ENCODE data around the gene SLC15A4. TPM values are rescaled to one million over a fixed set of nuclear protein-coding genes. Genes with fewer than 3 reads are reported as not detected.
A peak's percentile ranks its signal among the peaks of the same experiment; 100 is the strongest.

Gene SLC15A4
- total and polyA plus RNA-seq, 5 donors from 2014 or later: 1.7 to 12.4 (median 3.1) TPM

- no peak overlapping the region for H3K27ac Mint-ChIP-seq
- H3K27me3 Mint-ChIP-seq: peaks cover 12% of the 10 kb centered on the region
- H3K27me3 ChIP-seq (ENCODE audit: control insufficient read depth, insufficient read depth, low read length): no peaks in the 10 kb centered on the region
- DNase-seq: no peak
- peaks cover 0 to 3% (median 0%) of the 10 kb centered on the region in 7 donors for H3K9me3 Mint-ChIP-seq
- no peaks in the 10 kb centered on the region for H3K4me1 Mint-ChIP-seq
- H3K4me3 Mint-ChIP-seq: no peak overlapping the region
- ATAC-seq (ENCODE audit: low read depth in 2 of 2): no peak
- H3K36me3 ChIP-seq (ENCODE audit: control insufficient read depth, insufficient read depth, low read length): no peaks in the 10 kb centered on the region
- H3K27ac ChIP-seq (ENCODE audit: insufficient read depth, low read length, poor library complexity, severe bottlenecking): no peak overlapping the region
- no peaks in the 10 kb centered on the region for H3K36me3 Mint-ChIP-seq
- no peak overlapping the region for H3K4me3 ChIP-seq (ENCODE audit: low read depth, low read length)
- H3K9me3 ChIP-seq (ENCODE audit: control insufficient read depth in 2 of 2, low read length in 2 of 2): no peaks in the 10 kb centered on the region
- H3K4me1 ChIP-seq (ENCODE audit: control insufficient read depth, insufficient read depth, low read length, poor library complexity, severe bottlenecking): no peaks in the 10 kb centered on the region
Observed at GRCh38 chr12:128767518-128767917, 56.2 kb downstream of the SLC15A4 start.

- ATAC-seq (ENCODE audit: low read depth in 2 of 2): no peak
- Mint-ChIP-seq H3K27ac (peak overlapping the region in 1 of 3 donors; percentile 26), H3K36me3 (no peaks in the 10 kb centered on the region), H3K4me3 (no peak overlapping the region), H3K9me3 (peaks cover 0 to 3% (median 0%) of the 10 kb centered on the region in 7 donors), H3K4me1 (no peaks in the 10 kb centered on the region), H3K27me3 (peaks cover 12% of the 10 kb centered on the region)
- Histone ChIP-seq H3K9me3 (ENCODE audit: control insufficient read depth in 2 of 2, low read length in 2 of 2) (no peaks in the 10 kb centered on the region), H3K27ac (ENCODE audit: insufficient read depth, low read length, poor library complexity, severe bottlenecking) (no peak overlapping the region), H3K27me3 (ENCODE audit: control insufficient read depth, insufficient read depth, low read length) (no peaks in the 10 kb centered on the region), H3K4me1 (ENCODE audit: control insufficient read depth, insufficient read depth, low read length, poor library complexity, severe bottlenecking) (no peaks in the 10 kb centered on the region), H3K36me3 (ENCODE audit: control insufficient read depth, insufficient read depth, low read length) (no peaks in the 10 kb centered on the region), H3K4me3 (ENCODE audit: low read depth, low read length) (no peak overlapping the region)
- no peak for DNase-seq
Observed at GRCh38 chr12:128766738-128767501, 56.8 kb downstream of the SLC15A4 start.

- Mint-ChIP-seq H3K9me3 (peaks cover 0 to 3% (median 0%) of the 10 kb centered on the region in 7 donors), H3K4me1 (no peaks in the 10 kb centered on the region), H3K4me3 (no peak overlapping the region), H3K27me3 (peaks cover 12% of the 10 kb centered on the region), H3K27ac (no peak overlapping the region), H3K36me3 (no peaks in the 10 kb centered on the region)
- Histone ChIP-seq H3K4me1 (ENCODE audit: control insufficient read depth, insufficient read depth, low read length, poor library complexity, severe bottlenecking) (no peaks in the 10 kb centered on the region), H3K9me3 (ENCODE audit: control insufficient read depth in 2 of 2, low read length in 2 of 2) (no peaks in the 10 kb centered on the region), H3K4me3 (ENCODE audit: low read depth, low read length) (no peak overlapping the region), H3K27me3 (ENCODE audit: control insufficient read depth, insufficient read depth, low read length) (no peaks in the 10 kb centered on the region), H3K36me3 (ENCODE audit: control insufficient read depth, insufficient read depth, low read length) (no peaks in the 10 kb centered on the region), H3K27ac (ENCODE audit: insufficient read depth, low read length, poor library complexity, severe bottlenecking) (no peak overlapping the region)
- DNase-seq: no peak
- no peak for ATAC-seq (ENCODE audit: low read depth in 2 of 2)
Observed at GRCh38 chr12:128763395-128763794, 60.4 kb downstream of the SLC15A4 start.

- Mint-ChIP-seq H3K36me3 (no peaks in the 10 kb centered on the region), H3K9me3 (peaks cover 0 to 1% (median 0%) of the 10 kb centered on the region in 7 donors), H3K27ac (no peak overlapping the region), H3K4me1 (no peaks in the 10 kb centered on the region), H3K27me3 (peaks cover 5% of the 10 kb centered on the region), H3K4me3 (no peak overlapping the region)
- Histone ChIP-seq H3K9me3 (ENCODE audit: control insufficient read depth in 2 of 2, low read length in 2 of 2) (no peaks in the 10 kb centered on the region), H3K27ac (ENCODE audit: insufficient read depth, low read length, poor library complexity, severe bottlenecking) (no peak overlapping the region), H3K36me3 (ENCODE audit: control insufficient read depth, insufficient read depth, low read length) (no peaks in the 10 kb centered on the region), H3K27me3 (ENCODE audit: control insufficient read depth, insufficient read depth, low read length) (no peaks in the 10 kb centered on the region), H3K4me3 (ENCODE audit: low read depth, low read length) (no peak overlapping the region), H3K4me1 (ENCODE audit: control insufficient read depth, insufficient read depth, low read length, poor library complexity, severe bottlenecking) (no peaks in the 10 kb centered on the region)
- no peak for ATAC-seq (ENCODE audit: low read depth in 2 of 2)
- DNase-seq: no peak
Observed at GRCh38 chr12:128761379-128761790, 62.4 kb downstream of the SLC15A4 start.

- Histone ChIP-seq H3K4me3 (ENCODE audit: low read depth, low read length) (no peak overlapping the region), H3K9me3 (ENCODE audit: control insufficient read depth in 2 of 2, low read length in 2 of 2) (no peaks in the 10 kb centered on the region), H3K36me3 (ENCODE audit: control insufficient read depth, insufficient read depth, low read length) (no peaks in the 10 kb centered on the region), H3K4me1 (ENCODE audit: control insufficient read depth, insufficient read depth, low read length, poor library complexity, severe bottlenecking) (no peaks in the 10 kb centered on the region), H3K27ac (ENCODE audit: insufficient read depth, low read length, poor library complexity, severe bottlenecking) (no peak overlapping the region), H3K27me3 (ENCODE audit: control insufficient read depth, insufficient read depth, low read length) (no peaks in the 10 kb centered on the region)
- Mint-ChIP-seq H3K4me3 (no peak overlapping the region), H3K4me1 (no peaks in the 10 kb centered on the region), H3K27ac (no peak overlapping the region), H3K9me3 (no peaks in the 10 kb centered on the region), H3K36me3 (no peaks in the 10 kb centered on the region), H3K27me3 (no peaks in the 10 kb centered on the region)
- ATAC-seq (ENCODE audit: low read depth in 2 of 2): no peak
- no peak for DNase-seq
Observed at GRCh38 chr12:128755566-128755965, 68.2 kb downstream of the SLC15A4 start.

GRCh38 chr12:128754275-128754674 lies 69.5 kb downstream of the SLC15A4 start:
- Mint-ChIP-seq H3K4me1 (no peaks in the 10 kb centered on the region), H3K27ac (no peak overlapping the region), H3K27me3 (no peaks in the 10 kb centered on the region), H3K36me3 (no peaks in the 10 kb centered on the region), H3K9me3 (no peaks in the 10 kb centered on the region), H3K4me3 (no peak overlapping the region)
- Histone ChIP-seq H3K4me1 (ENCODE audit: control insufficient read depth, insufficient read depth, low read length, poor library complexity, severe bottlenecking) (no peaks in the 10 kb centered on the region), H3K27me3 (ENCODE audit: control insufficient read depth, insufficient read depth, low read length) (no peaks in the 10 kb centered on the region), H3K36me3 (ENCODE audit: control insufficient read depth, insufficient read depth, low read length) (no peaks in the 10 kb centered on the region), H3K9me3 (ENCODE audit: control insufficient read depth in 2 of 2, low read length in 2 of 2) (no peaks in the 10 kb centered on the region), H3K4me3 (ENCODE audit: low read depth, low read length) (no peak overlapping the region), H3K27ac (ENCODE audit: insufficient read depth, low read length, poor library complexity, severe bottlenecking) (no peak overlapping the region)
- no peak for ATAC-seq (ENCODE audit: low read depth in 2 of 2)
- no peak for DNase-seq

GRCh38 chr12:128753438-128753837 lies 70.3 kb downstream of the SLC15A4 start:
- H3K4me3 ChIP-seq (ENCODE audit: low read depth, low read length): no peak overlapping the region
- no peaks in the 10 kb centered on the region for H3K9me3 ChIP-seq (ENCODE audit: control insufficient read depth in 2 of 2, low read length in 2 of 2)
- H3K27me3 ChIP-seq (ENCODE audit: control insufficient read depth, insufficient read depth, low read length): no peaks in the 10 kb centered on the region
- no peaks in the 10 kb centered on the region for H3K36me3 ChIP-seq (ENCODE audit: control insufficient read depth, insufficient read depth, low read length)
- DNase-seq (no peak), ATAC-seq (ENCODE audit: low read depth in 2 of 2) (no peak)
- Mint-ChIP-seq H3K36me3 (no peaks in the 10 kb centered on the region), H3K4me3 (no peak overlapping the region), H3K27me3 (peaks cover 4% of the 10 kb centered on the region), H3K9me3 (no peaks in the 10 kb centered on the region), H3K4me1 (no peaks in the 10 kb centered on the region), H3K27ac (no peak overlapping the region)
- no peaks in the 10 kb centered on the region for H3K4me1 ChIP-seq (ENCODE audit: control insufficient read depth, insufficient read depth, low read length, poor library complexity, severe bottlenecking)
- H3K27ac ChIP-seq (ENCODE audit: insufficient read depth, low read length, poor library complexity, severe bottlenecking): no peak overlapping the region

GRCh38 chr12:128752386-128752785 lies 71.4 kb downstream of the SLC15A4 start:
- no peak for ATAC-seq (ENCODE audit: low read depth in 2 of 2)
- H3K27ac ChIP-seq (ENCODE audit: insufficient read depth, low read length, poor library complexity, severe bottlenecking): no peak overlapping the region
- peaks cover 4% of the 10 kb centered on the region for H3K27me3 Mint-ChIP-seq

More at GRCh38 chr12:128752386-128752785, 71.4 kb downstream of the SLC15A4 start:
- no peak overlapping the region for H3K27ac Mint-ChIP-seq
- no peaks in the 10 kb centered on the region for H3K9me3 Mint-ChIP-seq
- no peak overlapping the region for H3K4me3 ChIP-seq (ENCODE audit: low read depth, low read length)
- no peaks in the 10 kb centered on the region for H3K36me3 Mint-ChIP-seq
- no peaks in the 10 kb centered on the region for H3K9me3 ChIP-seq (ENCODE audit: control insufficient read depth in 2 of 2, low read length in 2 of 2)
- no peak overlapping the region for H3K4me3 Mint-ChIP-seq
- no peaks in the 10 kb centered on the region for H3K27me3 ChIP-seq (ENCODE audit: control insufficient read depth, insufficient read depth, low read length)
- no peak for DNase-seq
- H3K36me3 ChIP-seq (ENCODE audit: control insufficient read depth, insufficient read depth, low read length): no peaks in the 10 kb centered on the region
- no peaks in the 10 kb centered on the region for H3K4me1 Mint-ChIP-seq
- H3K4me1 ChIP-seq (ENCODE audit: control insufficient read depth, insufficient read depth, low read length, poor library complexity, severe bottlenecking): no peaks in the 10 kb centered on the region

Data from CD4-positive, CD25-positive, alpha-beta regulatory T cell (primary cell).